DOHH2 (cell line): ENCODE measurements around the gene SCN1A.

Source experiments
- H3F3A ChIP-seq: fragments of 200-600 bp; sonication (generic), shearing (Covaris generic); 2 replicates; pipeline ENCODE4 v1.6.0; 2016; ENCODE audit warnings: antibody characterized with exemption, mild to moderate bottlenecking; ENCODE audit not compliant: control insufficient read depth, insufficient read depth
- H3K27ac ChIP-seq: fragments of 200-600 bp; sonication (generic); 2 replicates; pipeline ENCODE4 v1.5.1; 2014; ENCODE audit warnings: low read depth, mild to moderate bottlenecking, low read length, moderate library complexity
- H3K27me3 ChIP-seq: fragments of 200-600 bp; sonication (generic); 2 replicates; pipeline ENCODE4 v1.6.1; 2014; ENCODE audit warnings: mild to moderate bottlenecking, low read length, mixed read lengths; ENCODE audit not compliant: control insufficient read depth
- H3K36me3 ChIP-seq: fragments of 200-600 bp; sonication (generic); 2 replicates; pipeline ENCODE4 v1.6.1; 2014; ENCODE audit warnings: mild to moderate bottlenecking, low read length, moderate library complexity, mixed read lengths; ENCODE audit not compliant: control insufficient read depth
- H3K4me1 ChIP-seq: fragments of 200-600 bp; sonication (generic); 2 replicates; pipeline ENCODE4 v1.6.1; 2014; ENCODE audit warnings: mild to moderate bottlenecking, low read length, mixed read lengths; ENCODE audit not compliant: control insufficient read depth
- H3K4me2 ChIP-seq: fragments of 200-600 bp; sonication (generic); 2 replicates; pipeline ENCODE4 v1.6.0; 2014; ENCODE audit warnings: mild to moderate bottlenecking, low read length, moderate library complexity
- H3K4me3 ChIP-seq: fragments of 200-600 bp; sonication (generic); 2 replicates; pipeline ENCODE4 v1.5.1; 2014; ENCODE audit warnings: mild to moderate bottlenecking, low read length, mixed read lengths
- H3K79me2 ChIP-seq: fragments of 200-600 bp; sonication (generic); 2 replicates; pipeline ENCODE4 v1.6.1; 2014; ENCODE audit warnings: mild to moderate bottlenecking, low read length, mixed read lengths; ENCODE audit not compliant: control insufficient read depth
- H3K9me2 ChIP-seq: fragments of 200-600 bp; sonication (generic); replicated peaks from 2 replicates; pipeline ENCODE4 v1.6.1; 2014; ENCODE audit warnings: mild to moderate bottlenecking, low read length, mixed read lengths; ENCODE audit not compliant: control insufficient read depth
- H3K9me3 ChIP-seq: fragments of 200-600 bp; sonication (generic); 2 replicates; pipeline ENCODE4 v1.6.1; 2014; ENCODE audit warnings: antibody characterized with exemption, low read length, mixed read lengths; ENCODE audit not compliant: control insufficient read depth, insufficient read depth
- H4K20me1 ChIP-seq: fragments of 200-600 bp; sonication (generic); 2 replicates; pipeline ENCODE4 v1.6.0; 2014; ENCODE audit warnings: low read depth, mild to moderate bottlenecking, antibody characterized with exemption, low read length, moderate library complexity; ENCODE audit not compliant: control insufficient read depth, insufficient read depth
- EZH2phosphoT487 ChIP-seq: fragments of 200-600 bp; sonication (generic); IDR thresholded peaks from 2 replicates; pipeline ENCODE4 v1.6.1; 2017; ENCODE audit warnings: borderline replicate concordance, mild to moderate bottlenecking, antibody characterized with exemption, low read length, moderate library complexity, mixed read lengths
- TF ChIP-seq, protein P1 (sequence below): fragments of 200-600 bp; sonication (generic); IDR thresholded peaks from one replicate; pipeline ENCODE4 v1.5.1; 2014; ENCODE audit warnings: antibody characterized with exemption, mild to moderate bottlenecking, low read depth, low read length; ENCODE audit not compliant: poor library complexity, severe bottlenecking

Gene SCN1A

DNA sequence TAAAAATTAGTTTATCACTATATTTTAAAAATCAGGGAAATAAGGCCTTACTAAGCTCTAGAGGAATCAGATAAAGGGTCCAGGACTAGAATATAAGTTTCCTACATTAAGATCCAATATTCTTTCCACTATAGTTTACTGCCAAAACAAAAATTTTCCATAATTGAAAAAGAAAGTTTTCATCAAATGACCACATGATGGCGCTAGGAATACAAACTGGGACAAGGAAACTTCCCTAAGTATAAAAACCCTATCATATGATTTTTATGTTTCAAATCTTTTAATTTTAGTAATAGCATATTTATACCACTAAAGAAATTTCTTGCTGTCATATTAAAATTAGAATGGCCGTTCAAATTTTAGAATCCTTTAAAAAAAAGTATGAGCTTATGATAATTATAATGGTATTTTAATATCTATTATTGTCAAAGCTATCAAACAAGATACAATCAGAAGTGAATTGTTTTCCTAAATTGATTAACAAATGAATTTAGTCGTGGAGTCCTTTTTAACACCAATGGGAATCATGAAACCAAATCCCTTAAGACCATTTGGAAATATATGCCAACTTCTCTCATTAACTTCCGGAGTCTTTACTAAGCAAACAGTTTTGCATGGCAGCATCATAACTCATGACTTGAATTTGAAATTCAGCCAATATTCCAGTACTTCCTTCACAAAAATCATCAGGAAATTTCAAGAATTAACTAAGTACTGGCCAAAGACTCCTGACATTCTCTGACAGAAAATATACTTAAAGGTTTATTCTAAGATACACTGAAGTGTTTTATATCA lies 70.3 kb downstream of the SCN1A start:
- Histone ChIP-seq H3K27me3 (no peaks in the 10 kb centered on the region), H4K20me1 (no peaks in the 10 kb centered on the region), H3K4me2 (no peak overlapping the region), H3K4me3 (no peak overlapping the region), H3K9me2 (no peaks in the 10 kb centered on the region), H3K4me1 (no peaks in the 10 kb centered on the region), H3K9me3 (no peaks in the 10 kb centered on the region), H3K36me3 (no peaks in the 10 kb centered on the region), H3K79me2 (no peaks in the 10 kb centered on the region), H3K27ac (no peak overlapping the region), H3F3A (no peaks in the 10 kb centered on the region)
- no peak for TF ChIP-seq EZH2phosphoT487
- TF ChIP-seq, protein P1, sequence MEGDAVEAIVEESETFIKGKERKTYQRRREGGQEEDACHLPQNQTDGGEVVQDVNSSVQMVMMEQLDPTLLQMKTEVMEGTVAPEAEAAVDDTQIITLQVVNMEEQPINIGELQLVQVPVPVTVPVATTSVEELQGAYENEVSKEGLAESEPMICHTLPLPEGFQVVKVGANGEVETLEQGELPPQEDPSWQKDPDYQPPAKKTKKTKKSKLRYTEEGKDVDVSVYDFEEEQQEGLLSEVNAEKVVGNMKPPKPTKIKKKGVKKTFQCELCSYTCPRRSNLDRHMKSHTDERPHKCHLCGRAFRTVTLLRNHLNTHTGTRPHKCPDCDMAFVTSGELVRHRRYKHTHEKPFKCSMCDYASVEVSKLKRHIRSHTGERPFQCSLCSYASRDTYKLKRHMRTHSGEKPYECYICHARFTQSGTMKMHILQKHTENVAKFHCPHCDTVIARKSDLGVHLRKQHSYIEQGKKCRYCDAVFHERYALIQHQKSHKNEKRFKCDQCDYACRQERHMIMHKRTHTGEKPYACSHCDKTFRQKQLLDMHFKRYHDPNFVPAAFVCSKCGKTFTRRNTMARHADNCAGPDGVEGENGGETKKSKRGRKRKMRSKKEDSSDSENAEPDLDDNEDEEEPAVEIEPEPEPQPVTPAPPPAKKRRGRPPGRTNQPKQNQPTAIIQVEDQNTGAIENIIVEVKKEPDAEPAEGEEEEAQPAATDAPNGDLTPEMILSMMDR, result peak; percentile 51

DNA sequence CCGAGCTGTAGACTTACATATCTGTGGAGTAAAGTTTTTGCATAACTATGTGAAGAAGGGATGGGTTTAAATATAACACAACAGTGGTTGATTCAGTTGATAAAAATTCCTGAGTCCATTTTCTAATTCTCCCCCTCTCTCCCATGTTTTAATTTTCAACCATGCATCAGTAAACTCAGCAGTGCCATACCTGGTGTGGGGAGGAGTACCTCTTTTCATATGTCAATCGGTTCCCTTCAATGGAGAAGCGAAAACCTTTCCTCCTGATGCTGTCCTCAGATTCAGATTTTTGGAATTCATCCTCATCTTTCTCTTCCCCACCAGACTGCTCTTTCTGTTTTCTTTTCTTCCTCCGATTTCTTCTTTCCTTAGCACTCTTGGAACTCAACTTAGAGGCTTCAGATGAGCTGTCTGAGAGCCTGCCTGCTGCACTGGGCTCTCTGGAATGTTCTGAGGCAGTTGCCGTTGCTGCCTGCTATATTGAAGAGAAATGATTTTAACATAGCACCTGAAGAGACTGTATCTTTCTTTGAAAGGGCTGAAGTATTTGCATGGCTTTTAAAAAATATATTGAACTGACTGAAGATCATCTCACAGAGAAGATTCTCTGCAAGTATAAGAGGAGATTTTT lies 82.9 kb downstream of the SCN1A start:
- Histone ChIP-seq H3K4me1 (no peaks in the 10 kb centered on the region), H3K9me2 (no peaks in the 10 kb centered on the region), H3F3A (no peaks in the 10 kb centered on the region), H3K36me3 (no peaks in the 10 kb centered on the region), H3K9me3 (no peaks in the 10 kb centered on the region), H3K27me3 (no peaks in the 10 kb centered on the region), H3K4me2 (no peak overlapping the region), H4K20me1 (no peaks in the 10 kb centered on the region), H3K4me3 (no peak overlapping the region), H3K27ac (no peak overlapping the region), H3K79me2 (no peaks in the 10 kb centered on the region)
- TF ChIP-seq, protein P1, result no peak
- no peak for TF ChIP-seq EZH2phosphoT487

- no peaks in the 10 kb centered on the region for H3K79me2 ChIP-seq
- no peaks in the 10 kb centered on the region for H3K27me3 ChIP-seq
- H3K4me3 ChIP-seq, result no peak overlapping the region
- H4K20me1 ChIP-seq, result no peaks in the 10 kb centered on the region
- no peak for TF ChIP-seq EZH2phosphoT487
- TF ChIP-seq, protein P1, result no peak
- H3K9me3 ChIP-seq, result no peaks in the 10 kb centered on the region
- H3K4me2 ChIP-seq, result no peak overlapping the region
- no peak overlapping the region for H3K27ac ChIP-seq
- no peaks in the 10 kb centered on the region for H3K36me3 ChIP-seq
- no peaks in the 10 kb centered on the region for H3K9me2 ChIP-seq
- H3K4me1 ChIP-seq, result no peaks in the 10 kb centered on the region
- H3F3A ChIP-seq, result no peaks in the 10 kb centered on the region
These were observed 84.9 kb downstream of the SCN1A start for GRCh38 chr2:166042768-166043390.
